GM21390 (cell line): ENCODE data around the gene CASK.

Experiments
- ATAC-seq: cut with Tn5 transposase; IDR thresholded peaks from one replicate; pipeline ENCODE4 v1.9.1; 2021; ENCODE audit not compliant: unreplicated experiment

CASK gene

DNA sequence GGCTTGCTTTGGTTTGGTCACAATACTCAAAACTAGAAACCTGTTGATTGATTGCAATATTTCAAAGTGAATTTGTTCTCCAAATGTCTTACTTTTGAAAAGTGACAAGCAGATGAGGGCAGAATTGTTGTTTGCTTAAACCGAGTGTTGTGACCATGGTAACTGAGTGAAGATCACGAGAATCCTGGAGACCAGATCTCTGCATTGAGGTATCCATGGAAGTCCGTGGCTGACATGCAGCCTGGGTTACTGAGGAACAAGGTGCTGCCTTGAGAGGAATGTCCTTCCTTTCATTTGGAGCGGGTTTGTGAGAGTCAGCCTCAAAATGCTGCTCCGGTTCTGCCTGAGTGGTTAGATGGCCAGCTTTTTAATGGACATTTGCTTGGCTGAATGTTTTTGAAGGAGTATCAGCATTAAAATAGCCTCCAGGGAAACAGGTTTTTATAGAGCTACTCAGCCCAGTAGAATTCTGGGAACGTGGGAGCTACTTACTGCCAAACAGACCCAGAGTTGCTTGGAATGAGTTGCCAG, 444.9 kb downstream of the CASK start:
- no peak for ATAC-seq

DNA sequence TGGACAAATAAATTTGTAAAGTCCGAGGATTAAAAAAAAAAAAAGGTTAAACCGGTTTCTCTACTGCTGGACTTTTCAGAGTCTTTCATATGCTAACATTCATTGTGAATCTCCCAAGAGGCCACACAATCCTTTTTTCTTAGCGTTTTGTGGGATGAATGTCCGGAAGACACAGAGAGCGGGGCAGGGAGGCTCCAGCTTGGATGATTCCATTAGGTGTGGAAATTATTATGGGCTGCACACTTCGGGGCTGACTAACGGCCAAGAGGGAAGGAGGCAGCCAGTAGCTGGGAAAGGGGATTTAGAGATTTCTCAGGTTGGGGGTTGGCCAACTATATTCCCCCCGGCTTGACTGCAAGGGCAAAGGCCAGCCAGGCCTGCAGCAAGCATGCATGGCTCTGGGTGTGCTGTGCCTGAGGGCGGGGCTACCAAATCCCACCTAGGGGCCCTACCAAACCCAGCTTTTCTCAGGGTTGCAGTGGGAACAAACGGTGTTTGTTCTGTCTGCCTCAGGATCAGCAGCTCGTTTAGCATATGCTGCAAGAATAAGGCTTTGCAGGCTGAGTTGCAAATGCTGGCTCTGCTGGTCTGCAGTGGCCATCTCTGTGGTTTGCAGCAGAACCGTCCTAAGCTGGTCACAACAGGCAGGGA, 447.6 kb downstream of the CASK start:
- no peak for ATAC-seq

DNA sequence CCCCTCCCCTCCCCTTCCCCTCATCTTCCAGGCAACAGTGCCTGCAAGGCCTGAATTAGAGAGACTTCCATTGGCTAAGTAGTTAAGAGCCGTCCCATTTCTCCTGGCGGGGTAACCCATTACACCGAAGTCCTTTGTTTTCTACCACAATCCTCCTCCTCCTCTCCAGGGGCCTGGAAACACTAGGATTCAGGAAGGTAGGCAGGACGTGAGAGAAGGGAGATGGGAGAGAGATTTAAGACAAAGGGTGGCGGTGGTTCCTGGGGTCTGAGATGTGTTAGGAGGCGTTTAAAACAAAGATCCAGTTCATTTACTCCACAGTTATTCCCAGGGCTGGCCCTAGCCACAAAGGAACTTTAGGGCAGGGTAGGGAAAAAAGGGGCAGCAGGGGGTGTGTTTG, 448.2 kb downstream of the CASK start:
- no peak for ATAC-seq

DNA sequence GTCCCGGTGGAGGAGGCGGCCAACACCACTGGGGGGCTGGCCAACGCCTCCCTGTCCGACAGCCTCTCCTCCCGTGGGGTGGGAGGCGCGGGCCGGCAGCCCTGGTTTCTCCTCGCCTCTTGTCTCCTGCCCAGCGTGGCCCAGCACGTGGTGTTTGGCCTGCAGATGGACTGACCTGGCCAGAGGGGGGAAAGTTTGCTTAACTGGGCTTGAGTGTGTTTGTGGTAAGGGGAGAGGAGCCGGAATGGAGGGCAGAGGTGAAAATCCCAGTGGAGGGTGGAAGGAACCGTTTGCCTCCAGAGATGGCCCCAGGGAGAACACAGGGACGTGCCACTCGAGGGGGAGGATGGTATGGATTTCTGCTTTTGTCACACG, 448.6 kb downstream of the CASK start:
- no peak for ATAC-seq

DNA sequence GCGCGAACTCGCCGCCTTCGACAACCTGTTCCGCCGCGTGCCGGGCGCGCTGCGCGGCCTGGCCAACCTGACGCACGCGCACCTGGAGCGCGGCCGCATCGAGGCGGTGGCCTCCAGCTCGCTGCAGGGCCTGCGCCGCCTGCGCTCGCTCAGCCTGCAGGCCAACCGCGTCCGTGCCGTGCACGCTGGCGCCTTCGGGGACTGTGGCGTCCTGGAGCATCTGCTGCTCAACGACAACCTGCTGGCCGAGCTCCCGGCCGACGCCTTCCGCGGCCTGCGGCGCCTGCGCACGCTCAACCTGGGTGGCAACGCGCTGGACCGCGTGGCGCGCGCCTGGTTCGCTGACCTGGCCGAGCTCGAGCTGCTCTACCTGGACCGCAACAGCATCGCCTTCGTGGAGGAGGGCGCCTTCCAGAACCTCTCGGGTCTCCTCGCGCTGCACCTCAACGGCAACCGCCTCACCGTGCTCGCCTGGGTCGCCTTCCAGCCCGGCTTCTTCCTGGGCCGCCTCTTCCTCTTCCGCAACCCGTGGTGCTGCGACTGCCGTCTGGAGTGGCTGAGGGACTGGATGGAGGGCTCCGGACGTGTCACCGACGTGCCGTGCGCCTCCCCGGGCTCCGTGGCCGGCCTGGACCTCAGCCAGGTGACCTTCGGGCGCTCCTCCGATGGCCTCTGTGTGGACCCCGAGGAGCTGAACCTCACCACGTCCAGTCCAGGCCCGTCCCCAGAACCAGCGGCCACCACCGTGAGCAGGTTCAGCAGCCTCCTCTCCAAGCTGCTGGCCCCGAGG, 449.2 kb downstream of the CASK start:
- ATAC-seq = no peak

DNA sequence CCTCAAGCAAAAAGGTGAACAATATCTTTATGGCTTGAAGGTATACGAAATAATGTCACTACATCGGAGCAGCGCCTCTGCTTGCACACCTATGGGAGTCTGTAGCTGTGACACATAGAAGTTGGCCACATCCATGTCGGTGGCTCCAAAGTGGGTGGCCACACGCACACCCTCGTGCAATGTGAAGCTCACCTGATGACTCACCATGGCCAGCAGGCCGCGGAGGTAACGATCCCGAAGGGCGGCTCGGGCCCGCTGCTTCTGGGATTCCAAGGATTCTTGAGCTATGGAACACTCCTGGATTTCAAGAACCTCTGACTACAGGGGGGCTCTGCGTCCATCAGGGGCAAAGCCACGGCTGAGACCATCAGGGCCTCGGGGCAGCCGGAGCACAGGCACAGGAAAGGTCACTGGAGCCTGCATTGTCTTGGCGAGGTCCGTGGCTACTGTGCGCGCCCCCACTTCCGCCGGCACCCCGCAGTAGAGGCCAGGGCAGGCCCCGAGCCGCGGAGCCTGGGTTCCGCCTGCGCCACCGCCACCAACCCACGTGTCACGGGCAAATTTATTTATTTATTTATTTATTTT, 451.0 kb downstream of the CASK start:
- ATAC-seq = no peak

DNA sequence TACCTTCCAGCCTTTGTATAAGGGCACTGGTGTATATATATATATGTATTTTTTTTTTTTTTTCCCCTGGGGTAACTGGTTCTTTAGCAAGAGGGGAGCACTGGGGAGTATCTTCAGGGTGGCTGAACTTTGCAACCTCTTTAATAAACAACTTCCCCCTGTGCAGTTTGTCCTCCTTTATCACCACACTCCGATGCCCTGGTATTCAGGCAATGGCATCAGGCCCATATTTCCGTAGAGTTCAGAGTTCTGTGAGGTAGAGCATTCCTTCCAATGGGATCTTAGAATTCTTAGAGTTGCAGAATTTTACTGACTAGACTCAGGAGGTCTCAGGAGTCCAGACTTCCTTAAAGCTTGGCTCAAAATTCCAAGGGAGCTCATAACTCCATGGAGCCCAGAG, 451.6 kb downstream of the CASK start:
- no peak for ATAC-seq

DNA sequence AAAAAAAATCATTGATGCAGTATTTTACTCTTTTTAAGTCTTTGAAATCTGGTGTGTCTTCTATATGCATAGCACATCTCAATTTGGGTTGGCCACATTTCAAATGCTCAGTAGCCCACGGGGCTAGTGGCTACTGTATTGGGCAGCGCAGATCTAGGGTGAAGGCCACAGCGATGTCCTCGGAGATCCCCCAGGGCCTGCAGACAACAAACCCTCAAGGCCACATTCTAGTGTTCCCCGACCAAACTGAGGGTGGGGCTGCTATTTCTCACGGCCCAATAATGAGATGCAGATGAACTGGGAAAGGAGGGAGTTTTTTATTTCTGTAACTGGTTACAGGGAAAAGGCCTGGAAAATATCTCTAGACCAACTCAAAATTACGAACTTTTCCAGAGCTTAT, 452.6 kb downstream of the CASK start:
- no peak for ATAC-seq

DNA sequence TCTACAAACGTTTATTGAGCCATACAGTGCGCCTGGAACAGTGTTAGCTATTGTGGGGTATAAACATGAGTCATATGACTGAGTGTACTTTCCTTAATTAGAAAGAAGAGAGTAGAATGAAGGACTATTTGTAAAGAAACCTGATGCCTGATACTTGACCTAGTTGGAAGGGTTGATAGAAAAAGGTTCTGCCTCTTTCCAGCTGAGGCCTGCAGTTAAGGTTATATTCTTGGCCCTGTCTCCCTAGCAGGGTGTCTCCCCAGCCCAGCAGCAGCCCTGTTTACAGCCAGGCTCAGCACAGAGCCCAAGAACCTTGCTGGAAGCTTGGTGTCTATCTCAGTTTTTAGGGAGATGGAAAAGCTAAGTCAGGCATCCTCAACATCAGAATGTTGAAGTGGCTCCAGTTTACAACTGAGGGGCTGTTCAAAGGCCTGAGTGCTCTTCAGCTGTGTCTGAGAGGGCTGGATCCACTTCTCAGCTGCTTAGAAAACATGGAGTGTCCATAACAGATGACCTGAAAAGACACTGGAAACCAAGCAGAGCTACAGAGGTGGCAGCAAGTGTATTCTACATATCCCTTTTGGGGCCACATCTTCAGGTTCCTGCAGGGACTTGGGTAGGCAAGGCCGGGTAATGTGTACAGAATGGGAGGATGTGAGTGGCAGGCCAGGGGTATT, 454.6 kb downstream of the CASK start:
- ATAC-seq = no peak
